Thymus (tissue), 11 donors: ENCODE data around the gene LORICRIN. TPM values are rescaled to one million over a fixed set of nuclear protein-coding genes. Genes with fewer than 3 reads are reported as not detected.

Source experiments
- DNase-seq, 9 donors: peaks; one replicate each; pipeline ENCODE4 v3.0.0-alpha.2; 2013; ENCODE audit warnings: low spot score in 9 of 9, low read depth in 6 of 9, missing footprints in 1 of 9
- H3K27ac ChIP-seq, 2 donors: one replicate each; pipeline ENCODE4 v1.5.1; 2013; ENCODE audit warnings: control low read depth in 1 of 2, low read depth in 1 of 2, low read length in 1 of 2, mild to moderate bottlenecking in 1 of 2, moderate library complexity in 1 of 2
- H3K27me3 ChIP-seq, 2 donors: one replicate each; pipeline ENCODE4 v1.5.1; 2013; ENCODE audit warnings: low read length in 1 of 2; ENCODE audit not compliant: control insufficient read depth in 2 of 2, insufficient read depth in 1 of 2
- H3K36me3 ChIP-seq, 2 donors: one replicate each; pipeline ENCODE4 v1.5.1; 2013; ENCODE audit warnings: low read length in 1 of 2, mild to moderate bottlenecking in 1 of 2, moderate library complexity in 1 of 2; ENCODE audit not compliant: control insufficient read depth in 2 of 2, insufficient read depth in 2 of 2
- H3K4me1 ChIP-seq, 2 donors: one replicate each; pipeline ENCODE4 v1.5.1; 2013; ENCODE audit warnings: low read length in 2 of 2; ENCODE audit not compliant: control insufficient read depth in 2 of 2, insufficient read depth in 2 of 2
- H3K4me3 ChIP-seq, 2 donors: one replicate each; pipeline ENCODE4 v1.5.1; 2013; ENCODE audit warnings: low read length in 2 of 2, control low read depth in 1 of 2, mild to moderate bottlenecking in 1 of 2
- H3K9me3 ChIP-seq, 2 donors: one replicate each; pipeline ENCODE4 v1.5.1; 2013; ENCODE audit warnings: low read length in 1 of 2, mild to moderate bottlenecking in 1 of 2; ENCODE audit not compliant: control insufficient read depth in 2 of 2, insufficient read depth in 1 of 2
- WGBS: extraction: QIAGEN DNeasy Blood & Tissue Kit; methylation state at CpG from one replicate; pipeline ENCODE4 v1.1.7; 2013; 5-methylcytosine and 5-hydroxymethylcytosine counted together
- polyA plus RNA-seq: library from polyadenylated mRNA; stranded (reverse); fragments of 200-250 nt; gene quantifications from one replicate; pipeline ENCODE4 v1.2.3, GENCODE V29; 2013
- total RNA-seq: library from RNA; stranded (reverse); fragments of 120-200 nt; gene quantifications from one replicate; pipeline ENCODE4 v1.2.4, GENCODE V29; 2013
- donor health status: healthy.

Gene LORICRIN
- total and polyA plus RNA-seq, 2 donors = 0.33 to 8.6 TPM

DNA sequence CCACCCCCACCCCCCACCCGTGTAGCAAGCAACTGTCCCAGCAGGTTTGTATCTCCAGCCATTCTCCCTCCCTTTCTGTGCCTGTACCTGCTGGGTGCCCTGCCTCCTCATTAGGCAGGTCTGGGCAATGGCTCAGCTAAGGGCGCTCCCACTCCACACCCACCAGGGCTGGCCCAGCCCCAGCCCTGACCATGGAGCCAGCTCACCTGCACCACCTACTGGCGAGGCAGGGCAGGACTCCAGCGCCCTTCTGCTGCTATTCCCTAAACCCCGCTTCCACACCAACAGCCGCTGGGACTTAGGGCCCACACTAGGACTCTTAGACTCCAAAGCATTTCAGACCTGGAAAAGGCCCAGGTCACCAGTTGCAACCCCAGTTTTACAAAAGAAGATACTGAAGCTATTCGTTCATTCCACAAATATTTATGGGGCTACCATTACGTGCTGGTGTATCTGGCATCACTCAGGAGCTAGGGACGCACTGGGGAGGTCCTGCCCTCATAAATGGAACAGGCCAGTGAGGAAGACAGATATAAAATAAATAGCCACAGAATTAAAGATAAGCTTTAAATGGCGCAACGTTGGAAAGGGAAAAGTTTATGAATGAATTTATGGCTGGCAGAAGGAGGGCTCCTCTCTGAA is 29.3 kb downstream of the LORICRIN start:
- Histone ChIP-seq H3K4me3 (no peak overlapping the region), H3K27me3 (no peaks in the 10 kb centered on the region), H3K9me3 (no peaks in the 10 kb centered on the region), H3K27ac (no peak overlapping the region), H3K36me3 (no peaks in the 10 kb centered on the region), H3K4me1 (peaks cover 0 to 11% of the 10 kb centered on the region in 2 donors)
- DNase-seq = peak in 2 of 9 donors; percentile 5 to 10
- WGBS = 85% methylated on average over 11 of the region's 11 CpGs

GRCh38 chr1:153291514-153291913 is 32.0 kb downstream of the LORICRIN start:
- H3K4me3 ChIP-seq = no peak overlapping the region
- 94% methylated on average over 5 of the region's 5 CpGs for WGBS
- H3K9me3 ChIP-seq = no peaks in the 10 kb centered on the region
- H3K4me1 ChIP-seq = peaks cover 0 to 11% of the 10 kb centered on the region in 2 donors
- H3K36me3 ChIP-seq = no peaks in the 10 kb centered on the region
- DNase-seq = no peak
- H3K27me3 ChIP-seq = no peaks in the 10 kb centered on the region
- no peak overlapping the region for H3K27ac ChIP-seq

GRCh38 chr1:153292185-153292584 is 32.7 kb downstream of the LORICRIN start:
- H3K4me1 ChIP-seq = peaks cover 0 to 11% of the 10 kb centered on the region in 2 donors
- no peaks in the 10 kb centered on the region for H3K36me3 ChIP-seq
- no peak for DNase-seq
- no peak overlapping the region for H3K27ac ChIP-seq
- H3K4me3 ChIP-seq = no peak overlapping the region
- WGBS = 92% methylated on average over 8 of the region's 8 CpGs
- H3K27me3 ChIP-seq = no peaks in the 10 kb centered on the region
- H3K9me3 ChIP-seq = no peaks in the 10 kb centered on the region

GRCh38 chr1:153292740-153293479 is 33.4 kb downstream of the LORICRIN start:
- 68% methylated on average over 25 of the region's 25 CpGs for WGBS
- no peak for DNase-seq
- no peaks in the 10 kb centered on the region for H3K9me3 ChIP-seq
- no peak overlapping the region for H3K27ac ChIP-seq
- H3K4me1 ChIP-seq = peaks cover 0 to 11% of the 10 kb centered on the region in 2 donors
- no peaks in the 10 kb centered on the region for H3K27me3 ChIP-seq
- H3K4me3 ChIP-seq = no peak overlapping the region
- H3K36me3 ChIP-seq = no peaks in the 10 kb centered on the region

- Histone ChIP-seq H3K36me3 (no peaks in the 10 kb centered on the region), H3K27me3 (no peaks in the 10 kb centered on the region), H3K4me3 (no peak overlapping the region), H3K27ac (no peak overlapping the region), H3K9me3 (no peaks in the 10 kb centered on the region), H3K4me1 (peaks cover 0 to 11% of the 10 kb centered on the region in 2 donors)
- 79% methylated on average over 7 of the region's 7 CpGs for WGBS
- DNase-seq = no peak
These were observed 33.9 kb downstream of the LORICRIN start for GRCh38 chr1:153293480-153293775.

GRCh38 chr1:153293851-153294250 is 34.4 kb downstream of the LORICRIN start:
- Histone ChIP-seq H3K4me3 (no peak overlapping the region), H3K4me1 (peaks cover 0 to 11% of the 10 kb centered on the region in 2 donors), H3K27me3 (no peaks in the 10 kb centered on the region), H3K36me3 (no peaks in the 10 kb centered on the region), H3K9me3 (no peaks in the 10 kb centered on the region), H3K27ac (no peak overlapping the region)
- DNase-seq = peak in 1 of 9 donors; percentile 15
- 12% methylated on average over 9 of the region's 9 CpGs for WGBS

DNA sequence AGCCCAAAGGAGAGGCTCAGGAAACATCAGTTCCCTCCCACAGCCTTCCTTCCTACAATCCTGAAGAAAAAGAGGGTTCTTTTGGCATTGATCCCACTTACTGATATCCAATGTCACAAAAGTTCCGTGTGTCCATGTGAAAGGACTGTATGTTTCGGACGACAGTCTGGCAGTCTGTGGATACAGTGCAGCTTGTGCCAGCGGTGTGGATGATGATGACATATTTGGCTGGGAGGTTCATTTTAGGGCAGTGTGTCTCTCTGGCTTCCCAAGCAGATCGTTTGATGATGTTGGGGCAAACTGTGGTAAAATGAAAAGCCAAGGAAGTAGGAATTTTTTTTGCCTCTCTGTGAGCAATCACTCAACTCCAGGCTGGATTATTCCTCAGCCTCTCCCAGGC is 42.8 kb downstream of the LORICRIN start:
- WGBS = 94% methylated on average over 5 of the region's 5 CpGs
- DNase-seq = no peak
- Histone ChIP-seq H3K27ac (no peak overlapping the region), H3K4me3 (no peak overlapping the region), H3K36me3 (no peaks in the 10 kb centered on the region), H3K9me3 (no peaks in the 10 kb centered on the region), H3K4me1 (no peaks in the 10 kb centered on the region), H3K27me3 (no peaks in the 10 kb centered on the region)

DNA sequence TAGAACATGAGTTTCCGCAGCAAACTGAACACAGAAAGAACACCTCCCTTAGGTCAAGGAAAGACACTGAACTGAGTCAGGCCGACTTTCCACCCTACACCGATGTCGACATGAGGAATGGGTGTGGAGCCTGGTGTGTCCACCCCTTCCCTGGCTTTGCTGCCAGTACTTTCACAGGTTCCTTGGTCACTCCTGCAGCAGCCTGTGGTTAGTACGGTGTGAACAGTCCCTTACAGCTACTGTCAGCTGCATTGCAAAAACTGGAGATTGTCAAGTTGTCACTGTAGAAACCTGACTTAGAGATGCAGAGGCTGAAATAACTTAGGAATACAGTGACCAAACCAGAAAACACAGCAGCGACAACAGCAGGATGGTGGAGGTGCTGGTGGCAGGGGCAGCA is 46.2 kb downstream of the LORICRIN start:
- H3K4me1 ChIP-seq = no peaks in the 10 kb centered on the region
- 94% methylated on average over 6 of the region's 6 CpGs for WGBS
- no peaks in the 10 kb centered on the region for H3K9me3 ChIP-seq
- no peak overlapping the region for H3K4me3 ChIP-seq
- no peaks in the 10 kb centered on the region for H3K36me3 ChIP-seq
- no peaks in the 10 kb centered on the region for H3K27me3 ChIP-seq
- no peak for DNase-seq
- no peak overlapping the region for H3K27ac ChIP-seq

- no peak for DNase-seq
- Histone ChIP-seq H3K9me3 (no peaks in the 10 kb centered on the region), H3K36me3 (no peaks in the 10 kb centered on the region), H3K27ac (no peak overlapping the region), H3K4me3 (no peak overlapping the region), H3K27me3 (no peaks in the 10 kb centered on the region), H3K4me1 (no peaks in the 10 kb centered on the region)
- WGBS = 93% methylated on average over 22 of the region's 22 CpGs
These were observed 47.1 kb downstream of the LORICRIN start for GRCh38 chr1:153306303-153307220.
